ENCODE data around the gene REXO4. TPM values are rescaled to one million over a fixed set of nuclear protein-coding genes. Genes with fewer than 3 reads are reported as not detected.
A peak's percentile ranks its signal among the peaks of the same experiment; 100 is the strongest.

REXO4 gene
- total and polyA plus RNA-seq, 4 experiments from 2014 or later, result 10.7 to 39.0 (median 32.0) TPM

- Histone ChIP-seq H3K27ac (ENCODE audit: low read depth, low read length) (no peak overlapping the region), H3K36me3 (ENCODE audit: insufficient read depth, low read length) (no peaks in the 10 kb centered on the region), H3K4me3 (ENCODE audit: low read length in 2 of 2) (no peak overlapping the region), H3K9me3 (ENCODE audit: control insufficient read depth in 1 of 2, low read length in 2 of 2) (no peaks in the 10 kb centered on the region), H3K27me3 (ENCODE audit: insufficient read depth, low read length) (no peaks in the 10 kb centered on the region), H3K4me1 (ENCODE audit: insufficient read depth, low read length) (peaks cover 10% of the 10 kb centered on the region)
- peak overlapping the region in 1 of 8 donors; percentile 62 for H3K4me3 Mint-ChIP-seq
- H3K36me3 Mint-ChIP-seq, result peaks cover 0 to 4% of the 10 kb centered on the region in 2 donors
- H3K4me1 Mint-ChIP-seq, result peaks cover 2 to 21% (median 6%) of the 10 kb centered on the region in 4 donors
- H3K27ac Mint-ChIP-seq, result peak overlapping the region in 2 of 7 donors; percentile 88 to 96
- no peaks in the 10 kb centered on the region for H3K27me3 Mint-ChIP-seq
- ChIA-PET CTCF (ENCODE audit: partially characterized antibody) (no interaction called here), POLR2A (ENCODE audit: partially characterized antibody) (no interaction called here)
- intact Hi-C loops (cut with micrococcal nuclease), result no loop called here
- peak in 1 of 5 donors; percentile 32 for DNase-seq
- H3K9me3 Mint-ChIP-seq, result no peaks in the 10 kb centered on the region
These were observed 44.2 kb upstream of the REXO4 start for GRCh38 chr9:133461975-133462374.

GRCh38 chr9:133460405-133461175 lies 42.8 kb upstream of the REXO4 start:
- H3K4me3 Mint-ChIP-seq, result peak overlapping the region; percentile 39 to 83 (median 76)

GRCh38 chr9:133459476-133460404 lies 41.9 kb upstream of the REXO4 start, which contains the start of gene CACFD1:
Gene CACFD1 (plus strand): TSS chr9:133459978. CDS start chr9:133460067, 89 bp downstream.
- H3K36me3 Mint-ChIP-seq, result peaks cover 0 to 4% of the 10 kb centered on the region in 2 donors
- no peaks in the 10 kb centered on the region for H3K27me3 Mint-ChIP-seq
- intact Hi-C loops (cut with micrococcal nuclease), result loop anchor here (1.0 to 2.0 kb wide), 3 partner anchors 20 to 111 kb away; partner anchors contain the start of genes MED22, REXO4, RPL7A and SLC2A6
- H3K4me3 ChIP-seq (ENCODE audit: low read length in 2 of 2), result peak within 1 kb of the TSS; percentile 36 to 87
- CTCF ChIA-PET (ENCODE audit: partially characterized antibody), result interaction anchor here (1.2 to 2.3 kb wide), 2 partner anchors 25 to 273 kb away, joined by 3 to 10 read pairs; no protein-coding TSS in a partner anchor
- POLR2A ChIA-PET (ENCODE audit: partially characterized antibody), result interaction anchor here (0.6 to 2.1 kb wide), 7 partner anchors 19 to 705 kb away, joined by 3 to 9 read pairs (median 4); partner anchors contain the start of genes MED22, REXO4, RNU6ATAC and RPL7A
- H3K9me3 Mint-ChIP-seq, result no peaks in the 10 kb centered on the region
- peaks cover 2 to 21% (median 6%) of the 10 kb centered on the region in 4 donors for H3K4me1 Mint-ChIP-seq
- peak within 1 kb of the TSS; percentile 78 for H3K27ac ChIP-seq (ENCODE audit: low read depth, low read length)
- H3K9me3 ChIP-seq (ENCODE audit: control insufficient read depth in 1 of 2, low read length in 2 of 2), result no peaks in the 10 kb centered on the region
- peaks cover 10% of the 10 kb centered on the region for H3K4me1 ChIP-seq (ENCODE audit: insufficient read depth, low read length)
- H3K27me3 ChIP-seq (ENCODE audit: insufficient read depth, low read length), result no peaks in the 10 kb centered on the region
- peak within 1 kb of the TSS; percentile 93 to 97 (median 95) for H3K27ac Mint-ChIP-seq
- peak; percentile 87 to 95 (median 88) for DNase-seq
- H3K4me3 Mint-ChIP-seq, result peak within 1 kb of the TSS; percentile 88 to 96 (median 92)
- H3K36me3 ChIP-seq (ENCODE audit: insufficient read depth, low read length), result no peaks in the 10 kb centered on the region

More at GRCh38 chr9:133460405-133461175, 42.8 kb upstream of the REXO4 start:
- ChIA-PET CTCF (ENCODE audit: partially characterized antibody) (interaction anchor here (1.2 to 2.3 kb wide), 2 partner anchors 24 to 274 kb away, joined by 3 to 10 read pairs; no protein-coding TSS in a partner anchor), POLR2A (ENCODE audit: partially characterized antibody) (interaction anchor here (0.6 to 2.1 kb wide), 6 partner anchors 18 to 327 kb away, joined by 3 to 9 read pairs (median 5); partner anchors contain the start of genes MED22, REXO4, RPL7A and SLC2A6)
- H3K27me3 ChIP-seq (ENCODE audit: insufficient read depth, low read length), result no peaks in the 10 kb centered on the region
- intact Hi-C loops (cut with micrococcal nuclease), result no loop called here
- peak overlapping the region; percentile 82 to 96 (median 87) for H3K27ac Mint-ChIP-seq
- H3K27me3 Mint-ChIP-seq, result no peaks in the 10 kb centered on the region
- H3K4me3 ChIP-seq (ENCODE audit: low read length in 2 of 2), result no peak overlapping the region
- no peaks in the 10 kb centered on the region for H3K36me3 ChIP-seq (ENCODE audit: insufficient read depth, low read length)
- H3K4me1 Mint-ChIP-seq, result peaks cover 2 to 21% (median 6%) of the 10 kb centered on the region in 4 donors
- DNase-seq, result peak in 2 of 5 donors; percentile 48 to 81
- H3K9me3 ChIP-seq (ENCODE audit: control insufficient read depth in 1 of 2, low read length in 2 of 2), result no peaks in the 10 kb centered on the region
- peak overlapping the region; percentile 78 for H3K27ac ChIP-seq (ENCODE audit: low read depth, low read length)
- peaks cover 0 to 4% of the 10 kb centered on the region in 2 donors for H3K36me3 Mint-ChIP-seq
- H3K4me1 ChIP-seq (ENCODE audit: insufficient read depth, low read length), result peaks cover 10% of the 10 kb centered on the region
- no peaks in the 10 kb centered on the region for H3K9me3 Mint-ChIP-seq

- Mint-ChIP-seq H3K27me3 (no peaks in the 10 kb centered on the region), H3K27ac (peak overlapping the region in 3 of 7 donors; percentile 93 to 96 (median 96)), H3K4me3 (peak overlapping the region; percentile 88 to 96 (median 92)), H3K36me3 (peaks cover 0 to 4% of the 10 kb centered on the region in 2 donors), H3K9me3 (no peaks in the 10 kb centered on the region), H3K4me1 (peaks cover 2 to 21% (median 6%) of the 10 kb centered on the region in 4 donors)
- CTCF ChIA-PET (ENCODE audit: partially characterized antibody), result interaction anchor here (1.2 to 2.3 kb wide), 2 partner anchors 21 to 272 kb away, joined by 3 to 10 read pairs; partner anchors contain the start of gene SLC2A6
- H3K36me3 ChIP-seq (ENCODE audit: insufficient read depth, low read length), result no peaks in the 10 kb centered on the region
- H3K4me3 ChIP-seq (ENCODE audit: low read length in 2 of 2), result peak overlapping the region; percentile 36 to 87
- DNase-seq, result no peak
- POLR2A ChIA-PET (ENCODE audit: partially characterized antibody), result interaction anchor here (0.8 to 2.1 kb wide), 5 partner anchors 41 to 706 kb away, joined by 3 to 9 read pairs (median 4); partner anchors contain the start of genes MED22, REXO4, RNU6ATAC and RPL7A
- intact Hi-C loops (cut with micrococcal nuclease), result loop anchor here (1.0 to 2.0 kb wide), 3 partner anchors 21 to 110 kb away; partner anchors contain the start of genes MED22, REXO4, RPL7A and SLC2A6
- no peaks in the 10 kb centered on the region for H3K9me3 ChIP-seq (ENCODE audit: control insufficient read depth in 1 of 2, low read length in 2 of 2)
- peak overlapping the region; percentile 78 for H3K27ac ChIP-seq (ENCODE audit: low read depth, low read length)
- H3K27me3 ChIP-seq (ENCODE audit: insufficient read depth, low read length), result no peaks in the 10 kb centered on the region
- peaks cover 10% of the 10 kb centered on the region for H3K4me1 ChIP-seq (ENCODE audit: insufficient read depth, low read length)
These were observed 41.0 kb upstream of the REXO4 start for GRCh38 chr9:133458643-133459312.

- peaks cover 10% of the 10 kb centered on the region for H3K4me1 ChIP-seq (ENCODE audit: insufficient read depth, low read length)
- no peak overlapping the region for H3K4me3 ChIP-seq (ENCODE audit: low read length in 2 of 2)
- no peaks in the 10 kb centered on the region for H3K9me3 ChIP-seq (ENCODE audit: control insufficient read depth in 1 of 2, low read length in 2 of 2)
- peak overlapping the region in 1 of 7 donors; percentile 30 for H3K27ac Mint-ChIP-seq
- ChIA-PET CTCF (ENCODE audit: partially characterized antibody) (interaction anchor here (1.2 kb wide), 1 partner anchor 22 kb away, joined by 3 read pairs; the partner anchor contains the start of gene SLC2A6), POLR2A (ENCODE audit: partially characterized antibody) (no interaction called here)
- H3K27me3 Mint-ChIP-seq, result no peaks in the 10 kb centered on the region
- H3K4me3 Mint-ChIP-seq, result no peak overlapping the region
- no peak overlapping the region for H3K27ac ChIP-seq (ENCODE audit: low read depth, low read length)
- no peaks in the 10 kb centered on the region for H3K36me3 ChIP-seq (ENCODE audit: insufficient read depth, low read length)
- no peak for DNase-seq
- H3K36me3 Mint-ChIP-seq, result peaks cover 0 to 4% of the 10 kb centered on the region in 2 donors
- peaks cover 2 to 21% (median 6%) of the 10 kb centered on the region in 4 donors for H3K4me1 Mint-ChIP-seq
- intact Hi-C loops (cut with micrococcal nuclease), result loop anchor here (2.0 kb wide), 1 partner anchor 109 kb away; the partner anchor contains the start of genes MED22 and RPL7A
- no peaks in the 10 kb centered on the region for H3K9me3 Mint-ChIP-seq
- H3K27me3 ChIP-seq (ENCODE audit: insufficient read depth, low read length), result no peaks in the 10 kb centered on the region
These were observed 39.9 kb upstream of the REXO4 start for GRCh38 chr9:133457748-133458147.

GRCh38 chr9:133457233-133457632 lies 39.4 kb upstream of the REXO4 start:
- ChIA-PET POLR2A (ENCODE audit: partially characterized antibody) (no interaction called here), CTCF (ENCODE audit: partially characterized antibody) (no interaction called here)
- no peak overlapping the region for H3K27ac Mint-ChIP-seq
- H3K9me3 ChIP-seq (ENCODE audit: control insufficient read depth in 1 of 2, low read length in 2 of 2), result no peaks in the 10 kb centered on the region
- H3K4me1 Mint-ChIP-seq, result peaks cover 2 to 21% (median 6%) of the 10 kb centered on the region in 4 donors
- peaks cover 10% of the 10 kb centered on the region for H3K4me1 ChIP-seq (ENCODE audit: insufficient read depth, low read length)
- H3K4me3 Mint-ChIP-seq, result no peak overlapping the region
- H3K9me3 Mint-ChIP-seq, result no peaks in the 10 kb centered on the region
- H3K27me3 Mint-ChIP-seq, result no peaks in the 10 kb centered on the region
- DNase-seq, result no peak
- H3K27me3 ChIP-seq (ENCODE audit: insufficient read depth, low read length), result no peaks in the 10 kb centered on the region
- H3K4me3 ChIP-seq (ENCODE audit: low read length in 2 of 2), result no peak overlapping the region
- H3K36me3 ChIP-seq (ENCODE audit: insufficient read depth, low read length), result no peaks in the 10 kb centered on the region
- H3K27ac ChIP-seq (ENCODE audit: low read depth, low read length), result no peak overlapping the region
- H3K36me3 Mint-ChIP-seq, result peaks cover 0 to 4% of the 10 kb centered on the region in 2 donors
- intact Hi-C loops (cut with micrococcal nuclease), result no loop called here
